Fibroblast of villous mesenchyme (primary cell): ENCODE measurements around the gene DNM2. TPM values are rescaled to one million over a fixed set of nuclear protein-coding genes. Genes with fewer than 3 reads are reported as not detected.

Experiments
- DNase-seq: peaks from one replicate; pipeline ENCODE4 v3.0.0-alpha.2; 2010; ENCODE audit warnings: low read depth
- H3K4me3 ChIP-seq: 2 replicates; pipeline ENCODE4 v1.5.1; 2011; ENCODE audit warnings: low read depth, mild to moderate bottlenecking, low read length
- CTCF ChIP-seq: IDR thresholded peaks from 2 replicates; pipeline ENCODE4 v1.5.1; 2012; ENCODE audit warnings: low read depth, mild to moderate bottlenecking, low read length; ENCODE audit not compliant: insufficient read depth
- total RNA-seq: library from RNA; depleted of rRNA; stranded (reverse); fragments of >200 nt; gene quantifications from 2 replicates; pipeline ENCODE4 v1.2.3, GENCODE V29; 2012

The DNM2 gene
- total RNA-seq, 1 donor: 101 TPM

DNA sequence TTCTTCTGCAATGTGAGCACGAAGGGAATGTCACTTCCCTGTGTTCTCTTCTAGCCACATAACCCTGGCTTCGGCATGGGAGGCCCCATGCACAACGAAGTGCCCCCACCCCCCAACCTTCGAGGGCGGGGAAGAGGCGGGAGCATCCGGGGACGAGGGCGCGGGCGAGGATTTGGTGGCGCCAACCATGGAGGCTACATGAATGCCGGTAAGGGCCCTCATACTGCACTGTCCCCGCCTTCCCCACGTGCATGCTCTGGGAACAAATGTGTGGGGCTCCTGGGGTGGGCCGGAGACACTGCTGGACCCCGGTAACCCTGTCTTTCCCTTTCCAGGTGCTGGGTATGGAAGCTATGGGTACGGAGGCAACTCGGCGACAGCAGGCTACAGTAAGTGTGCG, 34.3 kb upstream of the DNM2 start:
- DNase-seq: no peak
- no peak overlapping the region for H3K4me3 ChIP-seq
- no peak for TF ChIP-seq CTCF

GRCh38 chr19:10685210-10685609, 32.7 kb upstream of the DNM2 start:
- H3K4me3 ChIP-seq: no peak overlapping the region
- no peak for TF ChIP-seq CTCF
- DNase-seq: no peak

DNA sequence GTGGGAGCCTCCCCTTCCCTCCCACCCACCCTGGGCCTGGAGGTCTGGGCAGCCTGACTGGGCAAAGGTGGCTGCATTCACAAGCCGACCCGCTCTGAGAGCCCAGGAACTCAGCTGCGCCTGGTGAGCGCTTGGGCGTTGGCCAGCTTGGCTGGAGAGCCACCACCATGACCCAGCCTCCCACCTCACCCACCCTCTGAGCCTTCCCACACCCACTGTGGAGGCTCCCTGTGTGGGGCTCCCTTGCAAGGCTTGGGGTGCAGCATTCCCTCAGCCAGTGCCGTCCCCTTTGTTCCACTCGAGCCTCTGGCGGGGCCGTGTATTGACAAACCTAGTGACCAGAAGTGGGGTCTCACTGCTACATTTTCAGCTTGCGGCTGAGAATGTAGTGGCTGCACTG, 31.7 kb upstream of the DNM2 start:
- no peak for DNase-seq
- TF ChIP-seq CTCF: no peak
- no peak overlapping the region for H3K4me3 ChIP-seq

- TF ChIP-seq CTCF: no peak
- DNase-seq: no peak
- no peak overlapping the region for H3K4me3 ChIP-seq
These were observed 31.0 kb upstream of the DNM2 start for GRCh38 chr19:10686661-10687517.

- TF ChIP-seq CTCF: no peak
- DNase-seq: no peak
- no peak overlapping the region for H3K4me3 ChIP-seq
These were observed 30.2 kb upstream of the DNM2 start for GRCh38 chr19:10687518-10688288.

- TF ChIP-seq CTCF: no peak
- H3K4me3 ChIP-seq: no peak overlapping the region
- DNase-seq: no peak
These were observed 29.2 kb upstream of the DNM2 start for GRCh38 chr19:10688545-10689280.
